ENCODE measurements around the gene OR6B1. TPM values are rescaled to one million over a fixed set of nuclear protein-coding genes. Genes with fewer than 3 reads are reported as not detected.

OR6B1 gene
- total and polyA plus RNA-seq, 2 of the 8 experiments (the other 6 are each of a cell fraction or from before 2014, with no cell fraction given): not detected

DNA sequence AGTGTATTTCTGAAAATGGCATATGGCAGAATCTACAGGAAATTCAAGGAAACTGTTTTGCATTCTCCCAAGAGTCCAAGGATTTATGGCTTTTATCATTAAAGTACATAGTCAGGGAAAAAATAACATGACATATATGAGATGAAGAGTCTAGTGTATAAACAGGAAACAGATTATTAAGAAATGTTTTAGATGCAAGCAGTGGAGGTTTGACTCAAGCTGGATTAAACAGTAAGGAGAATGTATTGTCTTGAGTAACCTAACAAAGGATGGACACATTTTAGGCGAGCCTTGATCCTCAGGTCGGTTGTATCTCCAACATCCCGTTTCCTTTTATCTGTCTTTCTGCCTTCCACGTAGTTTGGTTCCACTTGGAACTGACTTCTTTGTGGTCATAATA is 17.9 kb downstream of the OR6B1 start:
- Histone ChIP-seq H3K27ac (ENCODE audit: low read depth, low read length) (no peak overlapping the region), H3K56ac (replicated peaks; ENCODE audit: insufficient read length, low read depth, low read length) (no peak overlapping the region), H4K91ac (replicated peaks; ENCODE audit: insufficient read length, low read length) (no peak overlapping the region), H2AFZ (ENCODE audit: low read length) (no peak overlapping the region), H2BK12ac (ENCODE audit: low read depth, low read length) (no peak overlapping the region), H3K79me1 (ENCODE audit: low read depth, low read length) (no peaks in the 10 kb centered on the region), H2AK5ac (ENCODE audit: low read depth, low read length) (no peak overlapping the region), H3K23ac (ENCODE audit: insufficient read length) (no peak overlapping the region), H3K9me3 (ENCODE audit: insufficient read depth in 2 of 2, low read depth in 1 of 2, low read length in 1 of 2) (no peaks in the 10 kb centered on the region), H3K27me3 (replicated peaks in 1 of 4; ENCODE audit: control insufficient read depth in 3 of 4, extremely low read depth in 1 of 4, insufficient read depth in 3 of 4, low read length in 3 of 4) (no peaks in the 10 kb centered on the region), H4K8ac (ENCODE audit: extremely low read depth, insufficient read depth, low read length) (no peak overlapping the region), H2BK20ac (ENCODE audit: low read length) (no peak overlapping the region), H2BK5ac (ENCODE audit: low read depth, low read length) (no peak overlapping the region), H4K20me1 (replicated peaks in 1 of 2; ENCODE audit: control insufficient read depth in 1 of 2, insufficient read depth in 2 of 2, low read length in 2 of 2) (no peaks in the 10 kb centered on the region), H3K18ac (ENCODE audit: extremely low read depth, low read length) (no peak overlapping the region), H2BK15ac (ENCODE audit: low read length) (no peak overlapping the region), H3K14ac (ENCODE audit: insufficient read length) (no peak overlapping the region), H3K23me2 (ENCODE audit: low read depth, low read length) (no peaks in the 10 kb centered on the region), H3K4ac (replicated peaks; ENCODE audit: insufficient read length, low read depth, low read length) (no peak overlapping the region), H3K4me3 (ENCODE audit: extremely low read depth in 1 of 4, insufficient read depth in 2 of 4, low read depth in 3 of 4, low read length in 4 of 4) (no peak overlapping the region), H3K4me1 (replicated peaks in 1 of 4; ENCODE audit: control insufficient read depth in 3 of 4, insufficient read depth in 4 of 4, low read length in 3 of 4) (no peaks in the 10 kb centered on the region; a peak in 1 of 7 replicates), H3K36me3 (ENCODE audit: control insufficient read depth in 2 of 4, insufficient read depth in 4 of 4, low read length in 3 of 4) (no peaks in the 10 kb centered on the region), H3K9ac (replicated peaks in 1 of 4; ENCODE audit: extremely low read depth in 1 of 4, low read depth in 3 of 4, low read length in 3 of 4) (no peak overlapping the region), H2BK120ac (replicated peaks; ENCODE audit: low read depth, low read length) (no peak overlapping the region), H3K4me2 (ENCODE audit: insufficient read depth in 1 of 2, low read depth in 2 of 2, low read length in 2 of 2) (no peak overlapping the region), H3K79me2 (ENCODE audit: control insufficient read depth in 1 of 2, insufficient read depth in 2 of 2, low read length in 2 of 2) (no peaks in the 10 kb centered on the region), H4K5ac (ENCODE audit: insufficient read length, low read depth, low read length) (no peak overlapping the region)
- WGBS, 2 experiments (ENCODE audit: extremely low coverage in 1 of 2, insufficient coverage in 1 of 2, insufficient read length in 1 of 2, insufficient replicate concordance in 2 of 2, low coverage in 1 of 2, low lambda C conversion rate in 2 of 2, missing lambda C conversion rate in 1 of 2): 86% methylated on average over 4 of the region's 4 CpGs; no CpG with 5 or more reads in 1 of the 2 experiments
- no peak for TF ChIP-seq CBX5 (IDR thresholded peaks at IDR 0.05; ENCODE audit: low read depth, low read length)
- no peak for TF ChIP-seq HDAC6 (IDR thresholded peaks at IDR 0.05; ENCODE audit: low read depth, low read length)
- TF ChIP-seq CEBPB (IDR thresholded peaks at IDR 0.05; ENCODE audit: low read depth, low read length): no peak
- no peak for TF ChIP-seq RFX5 (IDR thresholded peaks at IDR 0.05; ENCODE audit: borderline replicate concordance, low read depth, low read length)
- no peak for TF ChIP-seq TAF7 (optimal IDR thresholded peaks at IDR 0.05; ENCODE audit: borderline replicate concordance, low read depth, low read length)
- TF ChIP-seq SIRT6 (IDR thresholded peaks at IDR 0.05; ENCODE audit: low read length): no peak
- no peak for TF ChIP-seq CHD1 (IDR thresholded peaks at IDR 0.05; ENCODE audit: low read depth, low read length)
- no peak for TF ChIP-seq PHF8 (conservative IDR thresholded peaks at IDR 0.05; ENCODE audit: low read depth, low read length)
- no peak for TF ChIP-seq SRF (IDR thresholded peaks at IDR 0.05; ENCODE audit: low read depth, low read length)
- TF ChIP-seq, protein P1, sequence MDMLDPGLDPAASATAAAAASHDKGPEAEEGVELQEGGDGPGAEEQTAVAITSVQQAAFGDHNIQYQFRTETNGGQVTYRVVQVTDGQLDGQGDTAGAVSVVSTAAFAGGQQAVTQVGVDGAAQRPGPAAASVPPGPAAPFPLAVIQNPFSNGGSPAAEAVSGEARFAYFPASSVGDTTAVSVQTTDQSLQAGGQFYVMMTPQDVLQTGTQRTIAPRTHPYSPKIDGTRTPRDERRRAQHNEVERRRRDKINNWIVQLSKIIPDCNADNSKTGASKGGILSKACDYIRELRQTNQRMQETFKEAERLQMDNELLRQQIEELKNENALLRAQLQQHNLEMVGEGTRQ (IDR thresholded peaks at IDR 0.05; ENCODE audit: low read length): no peak
- no peak for TF ChIP-seq HDAC2 (IDR thresholded peaks at IDR 0.05; ENCODE audit: borderline replicate concordance in 1 of 2, low read depth in 2 of 2, low read length in 2 of 2)
- TF ChIP-seq TCF12 (IDR thresholded peaks at IDR 0.05; ENCODE audit: low read depth, low read length): no peak
- no peak for DNase-seq (ENCODE audit: low read depth in 1 of 2, low spot score in 2 of 2)
- ChIA-PET CTCF (ENCODE audit: partially characterized antibody) (no interaction called here), POLR2A (ENCODE audit: partially characterized antibody) (no interaction called here)
- no peak for FAIRE-seq

Data from H1 (cell line).